OCI-LY1 (cell line): Measurements from ENCODE around the gene ANKMY1.

Experiments
- CTCF ChIP-seq: fragments of 200-600 bp; sonication (generic), shearing (Covaris generic); IDR thresholded peaks from 2 replicates; pipeline ENCODE4 v1.5.1; 2017; ENCODE audit warnings: mild to moderate bottlenecking, antibody characterized with exemption, low read length, moderate library complexity, mixed read lengths
- EZH2 ChIP-seq: fragments of 200-600 bp; sonication (generic), shearing (Covaris generic); IDR thresholded peaks from 2 replicates; pipeline ENCODE4 v1.8.0; 2017; ENCODE audit warnings: borderline replicate concordance, mixed run types, mild to moderate bottlenecking, antibody characterized with exemption, low read length, moderate library complexity, mixed read lengths

GRCh38 chr2:240581811-240582210 is 24.0 kb upstream of the ANKMY1 start:
- TF ChIP-seq CTCF (no peak), EZH2 (no peak)
